Loucy (cell line): ENCODE data around the gene PANX3.

ENCODE experiments used
- H2AFZ ChIP-seq: fragments of 200-600 bp; sonication (generic); 2 replicates; pipeline ENCODE4 v1.6.0; 2016; ENCODE audit warnings: antibody characterized with exemption, mild to moderate bottlenecking, low read length, moderate library complexity
- H3F3A ChIP-seq: fragments of 200-600 bp; 2 replicates; pipeline ENCODE4 v1.6.0; 2016; ENCODE audit warnings: antibody characterized with exemption, low read depth, mild to moderate bottlenecking
- H3K27me3 ChIP-seq: fragments of 200-600 bp; sonication (generic); 2 replicates; pipeline ENCODE4 v1.6.1; 2014; ENCODE audit warnings: low read length, mild to moderate bottlenecking; ENCODE audit not compliant: insufficient read depth, poor library complexity, severe bottlenecking
- H3K36me3 ChIP-seq: fragments of 200-600 bp; sonication (generic); 2 replicates; pipeline ENCODE4 v1.6.1; 2016; ENCODE audit warnings: low read length; ENCODE audit not compliant: insufficient read depth
- H3K4me1 ChIP-seq: fragments of 200-600 bp; sonication (generic); 2 replicates; pipeline ENCODE4 v1.5.1; 2014; ENCODE audit warnings: low read length, mild to moderate bottlenecking; ENCODE audit not compliant: insufficient read depth, poor library complexity, severe bottlenecking
- H3K4me2 ChIP-seq: fragments of 200-600 bp; sonication (generic); 2 replicates; pipeline ENCODE4 v1.6.0; 2014; ENCODE audit warnings: antibody characterized with exemption, low read length, low read depth, mild to moderate bottlenecking; ENCODE audit not compliant: poor library complexity, severe bottlenecking
- H3K4me3 ChIP-seq: fragments of 200-600 bp; sonication (generic); 2 replicates; pipeline ENCODE4 v1.5.1; 2014; ENCODE audit warnings: low read length, mild to moderate bottlenecking, mixed read lengths; ENCODE audit not compliant: poor library complexity, severe bottlenecking
- H3K79me2 ChIP-seq: fragments of 200-600 bp; sonication (generic); 2 replicates; pipeline ENCODE4 v1.6.1; 2014; ENCODE audit warnings: low read length; ENCODE audit not compliant: insufficient read depth
- H3K9ac ChIP-seq: fragments of 200-600 bp; sonication (generic); 2 replicates; pipeline ENCODE4 v1.6.0; 2014; ENCODE audit warnings: mild to moderate bottlenecking, low read depth, low read length, moderate library complexity; ENCODE audit not compliant: poor library complexity, severe bottlenecking
- H3K9me2 ChIP-seq: fragments of 200-600 bp; sonication (generic); replicated peaks from 2 replicates; pipeline ENCODE4 v1.6.1; 2016; ENCODE audit warnings: low read depth, low read length, mixed read lengths
- H3K9me3 ChIP-seq: fragments of 200-600 bp; sonication (generic); 2 replicates; pipeline ENCODE4 v1.6.1; 2014; ENCODE audit warnings: mild to moderate bottlenecking, antibody characterized with exemption, low read length, low read depth; ENCODE audit not compliant: insufficient read depth
- H4K20me1 ChIP-seq: fragments of 200-600 bp; sonication (generic); 2 replicates; pipeline ENCODE4 v1.6.0; 2014; ENCODE audit warnings: antibody characterized with exemption, low read length, mild to moderate bottlenecking; ENCODE audit not compliant: insufficient read depth, poor library complexity, severe bottlenecking
- EZH2phosphoT487 ChIP-seq: fragments of 200-600 bp; IDR thresholded peaks from 2 replicates; pipeline ENCODE4 v1.6.1; 2018; ENCODE audit warnings: antibody characterized with exemption, mild to moderate bottlenecking, moderate library complexity, borderline replicate concordance
- TF ChIP-seq, protein P1 (sequence below): fragments of 200-600 bp; sonication (generic); conservative IDR thresholded peaks from 2 replicates; pipeline ENCODE4 v1.5.1; 2014; ENCODE audit warnings: mild to moderate bottlenecking, antibody characterized with exemption, low read length

PANX3 gene

DNA sequence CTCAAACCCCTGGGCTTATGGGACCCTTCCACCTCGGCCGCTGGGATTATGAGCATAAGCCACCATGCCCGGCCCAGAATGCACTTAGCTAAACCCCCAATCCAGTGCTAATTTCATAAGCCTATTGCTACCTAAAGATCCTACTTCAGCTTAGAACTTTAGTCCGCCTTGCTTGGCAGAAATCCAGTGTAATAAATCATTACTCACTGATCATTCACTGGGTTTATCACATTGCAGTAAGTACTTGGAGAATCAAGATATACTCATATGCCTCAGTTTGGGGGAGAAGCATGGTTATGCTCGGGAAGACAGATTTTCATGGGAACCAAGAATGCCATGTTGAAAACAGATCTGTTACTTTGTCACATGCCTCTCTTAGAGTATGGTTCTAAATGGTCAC, 7.6 kb downstream of the PANX3 start:
- H3K27me3 ChIP-seq: peaks cover 36% of the 10 kb centered on the region
- TF ChIP-seq, protein P1, sequence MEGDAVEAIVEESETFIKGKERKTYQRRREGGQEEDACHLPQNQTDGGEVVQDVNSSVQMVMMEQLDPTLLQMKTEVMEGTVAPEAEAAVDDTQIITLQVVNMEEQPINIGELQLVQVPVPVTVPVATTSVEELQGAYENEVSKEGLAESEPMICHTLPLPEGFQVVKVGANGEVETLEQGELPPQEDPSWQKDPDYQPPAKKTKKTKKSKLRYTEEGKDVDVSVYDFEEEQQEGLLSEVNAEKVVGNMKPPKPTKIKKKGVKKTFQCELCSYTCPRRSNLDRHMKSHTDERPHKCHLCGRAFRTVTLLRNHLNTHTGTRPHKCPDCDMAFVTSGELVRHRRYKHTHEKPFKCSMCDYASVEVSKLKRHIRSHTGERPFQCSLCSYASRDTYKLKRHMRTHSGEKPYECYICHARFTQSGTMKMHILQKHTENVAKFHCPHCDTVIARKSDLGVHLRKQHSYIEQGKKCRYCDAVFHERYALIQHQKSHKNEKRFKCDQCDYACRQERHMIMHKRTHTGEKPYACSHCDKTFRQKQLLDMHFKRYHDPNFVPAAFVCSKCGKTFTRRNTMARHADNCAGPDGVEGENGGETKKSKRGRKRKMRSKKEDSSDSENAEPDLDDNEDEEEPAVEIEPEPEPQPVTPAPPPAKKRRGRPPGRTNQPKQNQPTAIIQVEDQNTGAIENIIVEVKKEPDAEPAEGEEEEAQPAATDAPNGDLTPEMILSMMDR: no peak
- no peak for TF ChIP-seq EZH2phosphoT487
- no peaks in the 10 kb centered on the region for H3K9me3 ChIP-seq
- no peak overlapping the region for H2AFZ ChIP-seq
- H3K4me2 ChIP-seq: no peak overlapping the region
- H3K4me3 ChIP-seq: no peak overlapping the region
- H3K9ac ChIP-seq: no peak overlapping the region
- peaks cover 11% of the 10 kb centered on the region for H4K20me1 ChIP-seq
- H3K9me2 ChIP-seq: no peaks in the 10 kb centered on the region
- H3K36me3 ChIP-seq: no peaks in the 10 kb centered on the region
- H3F3A ChIP-seq: no peaks in the 10 kb centered on the region
- peaks cover 12% of the 10 kb centered on the region for H3K79me2 ChIP-seq
- peaks cover 4% of the 10 kb centered on the region for H3K4me1 ChIP-seq

DNA sequence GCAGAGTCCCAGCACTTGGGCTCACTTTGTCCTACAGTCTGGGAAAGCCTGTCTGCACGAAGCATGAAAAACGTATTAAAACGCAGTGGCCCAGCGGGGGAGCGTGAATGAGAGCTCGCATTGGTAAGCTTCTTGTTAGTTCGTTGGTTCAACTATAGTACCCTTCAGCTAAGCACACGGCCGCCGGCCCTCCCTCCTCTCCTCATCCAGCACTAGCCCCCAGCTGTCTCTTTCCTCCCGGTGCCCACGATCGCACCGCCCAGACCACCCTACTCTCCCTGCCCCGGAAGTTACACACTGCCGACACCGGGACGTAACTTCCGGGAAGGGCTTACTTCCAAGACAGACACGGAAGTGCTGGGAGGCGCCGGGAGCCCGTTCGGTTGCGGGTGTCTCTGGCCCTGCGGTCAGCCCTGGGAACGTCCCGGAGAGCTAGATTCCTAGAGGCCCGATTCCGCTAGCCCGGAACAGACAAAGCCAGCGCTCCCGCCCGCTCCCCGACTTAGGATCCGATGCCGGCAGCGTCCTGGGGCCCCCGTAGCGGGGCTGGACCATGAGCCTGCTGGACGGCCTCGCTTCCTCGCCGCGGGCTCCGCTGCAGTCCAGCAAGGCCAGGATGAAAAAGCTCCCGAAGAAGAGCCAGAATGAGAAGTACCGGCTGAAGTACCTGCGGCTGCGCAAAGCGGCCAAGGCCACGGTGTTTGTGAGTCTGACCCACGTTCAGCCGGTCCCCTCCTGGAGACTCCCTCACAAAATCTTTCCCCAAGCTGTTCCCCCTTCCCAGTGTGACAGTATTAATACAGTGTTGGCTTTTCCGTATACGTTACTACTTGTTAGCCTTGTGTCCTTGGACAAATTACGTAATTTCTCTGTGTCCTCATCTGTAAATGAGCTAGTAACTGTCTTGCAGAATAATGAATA, 11.6 kb downstream of the PANX3 start, which contains the start of gene TBRG1:
Gene TBRG1 (plus strand): TSS at position 334 of the 921 bp plus-strand sequence. CDS start 220 bp downstream, at position 554.
- H3K4me1 ChIP-seq: peaks cover 39% of the 10 kb centered on the region
- peak within 1 kb of the TSS; percentile 81 for H3K4me2 ChIP-seq
- no peaks in the 10 kb centered on the region for H3K9me3 ChIP-seq
- H3K4me3 ChIP-seq: peak within 1 kb of the TSS; percentile 96
- peaks cover 17% of the 10 kb centered on the region for H4K20me1 ChIP-seq
- H2AFZ ChIP-seq: peak within 1 kb of the TSS; percentile 90
- H3K27me3 ChIP-seq: peaks cover 33% of the 10 kb centered on the region
- no peaks in the 10 kb centered on the region for H3F3A ChIP-seq
- no peak for TF ChIP-seq EZH2phosphoT487
- no peaks in the 10 kb centered on the region for H3K9me2 ChIP-seq
- peak within 1 kb of the TSS; percentile 92 for H3K9ac ChIP-seq
- H3K36me3 ChIP-seq: peaks cover 19% of the 10 kb centered on the region; the same call in 1 of the 2 replicates
- H3K79me2 ChIP-seq: peaks cover 51% of the 10 kb centered on the region

DNA sequence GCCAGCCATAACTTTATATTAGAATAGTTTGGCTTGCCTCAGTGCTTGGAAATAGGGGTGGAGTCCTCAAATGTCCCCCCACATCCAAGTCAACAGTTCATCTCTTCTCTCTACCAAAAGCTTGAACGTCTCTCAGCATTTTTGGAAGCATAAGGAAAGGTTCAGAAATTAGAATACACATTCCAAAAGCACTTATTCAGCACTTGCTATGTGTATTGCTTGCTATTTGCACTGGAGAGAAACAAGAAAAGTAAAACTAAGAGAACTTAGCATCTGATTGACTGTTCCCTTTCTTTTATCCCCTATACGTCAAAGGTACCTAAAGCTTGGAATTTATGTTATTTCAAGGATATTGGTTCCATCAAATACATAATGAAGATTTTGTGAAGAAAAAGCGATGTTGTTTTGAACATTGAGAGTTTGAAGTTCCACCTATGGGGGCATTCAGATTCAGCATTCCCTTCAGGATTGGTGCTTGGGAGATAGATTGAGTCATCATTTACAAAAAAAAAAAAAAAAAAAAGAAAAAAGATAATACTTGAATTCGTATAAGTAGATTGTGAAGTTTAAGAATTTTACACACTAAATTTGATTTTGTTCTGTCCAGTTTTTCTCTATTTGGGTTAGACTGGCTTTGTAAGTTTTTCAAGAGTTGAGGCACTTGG, 12.8 kb downstream of the PANX3 start:
- Histone ChIP-seq H3K9ac (peak overlapping the region; percentile 92), H3K36me3 (peaks cover 25% of the 10 kb centered on the region; the same call in 1 of the 2 replicates)

More for the DNA sequence above, 12.8 kb downstream of the PANX3 start:
- Histone ChIP-seq H3K79me2 (peaks cover 51% of the 10 kb centered on the region), H2AFZ (no peak overlapping the region), H3K4me1 (peaks cover 43% of the 10 kb centered on the region), H3K9me2 (no peaks in the 10 kb centered on the region), H3K9me3 (no peaks in the 10 kb centered on the region), H3K4me2 (peak overlapping the region; percentile 81), H3F3A (no peaks in the 10 kb centered on the region), H3K4me3 (peak overlapping the region; percentile 96), H3K27me3 (peaks cover 29% of the 10 kb centered on the region), H4K20me1 (peaks cover 17% of the 10 kb centered on the region)
- TF ChIP-seq, protein P1: no peak
